IPS-15b (cell line): ENCODE data around the gene CTPS2.
A peak's percentile ranks its signal among the peaks of the same experiment; 100 is the strongest.
"Not testable (repeated sequence)": the region's sequence is repeated elsewhere in the genome, so short reads cannot be mapped to it uniquely, and the experiment has no call there.

ENCODE experiments used
- H3K27me3 ChIP-seq: one replicate; pipeline ENCODE4 v1.6.1; 2013; ENCODE audit warnings: low read length; ENCODE audit not compliant: control insufficient read depth, insufficient read depth
- H3K36me3 ChIP-seq: one replicate; pipeline ENCODE4 v1.6.1; 2013; ENCODE audit warnings: low read length; ENCODE audit not compliant: control insufficient read depth, insufficient read depth
- H3K4me1 ChIP-seq: one replicate; pipeline ENCODE4 v1.6.1; 2013; ENCODE audit warnings: mild to moderate bottlenecking, low read length; ENCODE audit not compliant: control insufficient read depth, insufficient read depth
- H3K4me3 ChIP-seq: one replicate; pipeline ENCODE4 v1.5.1; 2013; ENCODE audit warnings: low read depth, low read length
- H3K9ac ChIP-seq: one replicate; pipeline ENCODE4 v1.6.1; 2013; ENCODE audit warnings: low read depth, mild to moderate bottlenecking, low read length
- H3K9me3 ChIP-seq: one replicate; pipeline ENCODE4 v1.6.1; 2013; ENCODE audit warnings: mild to moderate bottlenecking, low read length; ENCODE audit not compliant: control insufficient read depth, insufficient read depth

CTPS2 gene

DNA sequence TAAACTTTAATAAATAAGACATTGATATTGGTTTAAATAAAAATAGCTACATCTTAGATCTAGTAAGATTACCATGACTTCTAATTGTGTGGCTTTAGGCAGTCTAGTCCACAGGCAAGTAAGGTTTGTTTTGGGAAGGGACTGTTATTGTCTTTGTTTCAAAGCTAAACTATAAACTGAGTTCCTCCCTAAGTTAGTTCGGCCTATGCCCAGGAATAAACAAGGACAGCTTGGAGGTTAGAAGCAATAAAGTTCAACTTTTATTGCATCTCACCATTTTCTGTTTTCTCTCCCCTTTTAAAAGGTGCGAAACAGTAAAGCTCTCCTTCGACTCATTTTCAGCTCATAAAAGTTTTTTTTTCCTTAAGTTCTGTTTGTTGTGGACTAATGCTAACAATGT is 133.0 kb downstream of the CTPS2 start:
- H3K9me3 ChIP-seq, result peaks cover 3% of the 10 kb centered on the region
- H3K36me3 ChIP-seq, result peaks cover 13% of the 10 kb centered on the region
- no peaks in the 10 kb centered on the region for H3K27me3 ChIP-seq
- H3K9ac ChIP-seq, result no peak overlapping the region
- peak overlapping the region; percentile 31 for H3K4me3 ChIP-seq
- peaks cover 4% of the 10 kb centered on the region for H3K4me1 ChIP-seq

DNA sequence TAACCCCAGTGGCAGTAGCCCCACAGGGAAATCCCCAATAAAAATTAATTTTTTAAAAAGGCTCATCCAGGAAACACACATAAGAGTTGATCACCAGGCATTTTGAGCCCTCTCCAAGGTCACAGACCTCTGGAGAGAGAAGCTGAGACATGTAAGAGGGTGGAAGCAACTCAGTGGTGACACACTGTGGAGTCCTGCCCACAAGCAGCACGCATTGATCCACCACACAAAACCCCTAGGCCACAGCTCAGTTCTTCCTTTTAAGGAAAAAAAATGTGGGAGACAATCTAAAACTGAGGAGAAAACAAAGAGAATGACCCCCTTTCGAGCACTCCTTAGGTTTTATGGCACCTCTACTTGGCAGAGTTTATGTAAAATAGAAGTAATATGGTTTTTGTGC is 134.3 kb downstream of the CTPS2 start:
- H3K27me3 ChIP-seq, result no peaks in the 10 kb centered on the region
- peaks cover 4% of the 10 kb centered on the region for H3K4me1 ChIP-seq
- H3K4me3 ChIP-seq, result peak overlapping the region; percentile 51
- peak overlapping the region; percentile 82 for H3K9ac ChIP-seq
- H3K36me3 ChIP-seq, result peaks cover 7% of the 10 kb centered on the region
- peaks cover 3% of the 10 kb centered on the region for H3K9me3 ChIP-seq

DNA sequence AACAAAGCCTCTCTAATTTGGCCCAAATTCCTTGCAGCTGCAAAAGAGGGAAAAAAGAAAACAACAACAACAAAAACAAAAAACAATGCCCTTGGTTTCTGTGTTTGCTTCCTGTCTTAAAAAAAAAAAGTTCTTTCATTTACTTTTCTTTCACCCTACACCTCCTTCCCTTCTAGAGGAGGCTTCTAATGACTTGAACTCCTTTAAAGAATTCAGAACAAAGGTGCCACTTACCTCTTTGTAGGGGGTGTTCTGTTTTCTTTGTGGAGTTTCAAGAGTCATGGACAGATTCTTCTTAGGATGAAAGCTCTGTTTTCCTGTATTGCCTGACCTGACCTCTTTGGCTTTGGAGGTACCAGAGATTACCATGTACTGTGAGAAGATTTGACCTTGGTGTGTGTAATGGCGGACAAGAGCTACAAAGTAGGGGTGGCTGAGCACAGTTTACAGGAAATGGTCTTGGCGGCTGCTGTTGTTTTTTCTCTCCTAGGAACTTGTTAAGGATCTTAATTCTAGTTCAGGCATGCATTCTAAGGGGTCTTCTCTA is 134.9 kb downstream of the CTPS2 start:
- H3K4me3 ChIP-seq, result peak overlapping the region; percentile 51
- H3K4me1 ChIP-seq, result peaks cover 4% of the 10 kb centered on the region
- peak overlapping the region; percentile 82 for H3K9ac ChIP-seq
- peaks cover 3% of the 10 kb centered on the region for H3K9me3 ChIP-seq
- H3K36me3 ChIP-seq, result peaks cover 6% of the 10 kb centered on the region
- H3K27me3 ChIP-seq, result no peaks in the 10 kb centered on the region

DNA sequence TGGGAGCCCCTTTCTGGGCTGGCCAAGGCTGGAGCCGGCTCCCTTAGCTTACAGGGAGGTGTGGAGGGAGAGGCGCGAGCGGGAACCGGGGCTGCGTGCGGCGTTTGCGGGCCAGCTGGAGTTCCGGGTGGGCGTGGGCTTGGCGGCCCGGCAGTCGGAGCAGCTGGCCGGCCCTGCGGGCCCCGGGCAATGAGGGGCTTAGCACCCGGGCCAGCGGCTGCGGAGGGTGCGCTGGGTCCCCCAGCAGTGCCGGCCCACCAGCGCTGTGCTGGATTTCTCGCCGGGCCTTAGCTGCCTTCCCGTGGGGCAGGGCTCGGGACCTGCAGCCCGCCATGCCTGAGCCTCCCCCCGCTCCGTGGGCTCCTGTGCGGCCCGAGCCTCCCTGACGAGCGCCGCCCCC is 137.1 kb downstream of the CTPS2 start:
- not testable (repeated sequence) for H3K4me3 ChIP-seq, H3K4me1 ChIP-seq, H3K9ac ChIP-seq, H3K9me3 ChIP-seq, H3K27me3 ChIP-seq, H3K36me3 ChIP-seq

DNA sequence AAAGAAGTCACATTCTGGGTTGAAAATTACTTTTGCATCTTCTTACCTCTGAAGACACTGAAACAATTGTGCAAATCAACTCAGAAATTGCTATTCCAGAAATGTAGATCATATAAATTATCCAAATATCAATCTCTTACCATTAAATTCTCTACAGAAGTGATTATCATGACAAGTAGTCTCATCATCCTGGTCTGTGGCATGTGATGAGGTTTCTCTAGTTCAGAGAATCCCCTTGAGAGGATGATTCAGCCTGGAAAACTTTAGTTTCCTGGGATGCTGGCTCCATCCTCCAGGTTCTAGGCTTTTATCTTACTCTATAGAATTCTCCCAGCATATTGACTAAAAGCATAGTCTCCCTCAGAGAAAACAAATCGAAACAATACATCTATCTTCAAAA is 138.7 kb downstream of the CTPS2 start:
- H3K36me3 ChIP-seq, result no peaks in the 10 kb centered on the region
- peaks cover 2% of the 10 kb centered on the region for H3K4me1 ChIP-seq
- H3K4me3 ChIP-seq, result no peak overlapping the region
- H3K27me3 ChIP-seq, result no peaks in the 10 kb centered on the region
- no peaks in the 10 kb centered on the region for H3K9me3 ChIP-seq
- H3K9ac ChIP-seq, result no peak overlapping the region

- Histone ChIP-seq H3K36me3 (no peaks in the 10 kb centered on the region), H3K4me1 (no peaks in the 10 kb centered on the region), H3K27me3 (no peaks in the 10 kb centered on the region), H3K9ac (no peak overlapping the region), H3K9me3 (no peaks in the 10 kb centered on the region), H3K4me3 (no peak overlapping the region)
Measured at GRCh38 chrX:16567681-16568080, 144.8 kb downstream of the CTPS2 start.

GRCh38 chrX:16566571-16566970 is 145.9 kb downstream of the CTPS2 start:
- no peaks in the 10 kb centered on the region for H3K27me3 ChIP-seq
- H3K9me3 ChIP-seq, result no peaks in the 10 kb centered on the region
- H3K9ac ChIP-seq, result no peak overlapping the region
- H3K4me1 ChIP-seq, result no peaks in the 10 kb centered on the region
- no peak overlapping the region for H3K4me3 ChIP-seq
- H3K36me3 ChIP-seq, result no peaks in the 10 kb centered on the region

- no peaks in the 10 kb centered on the region for H3K36me3 ChIP-seq
- H3K27me3 ChIP-seq, result no peaks in the 10 kb centered on the region
- H3K4me1 ChIP-seq, result no peaks in the 10 kb centered on the region
- H3K9me3 ChIP-seq, result peaks cover 3% of the 10 kb centered on the region
- H3K4me3 ChIP-seq, result no peak overlapping the region
- no peak overlapping the region for H3K9ac ChIP-seq
Measured at GRCh38 chrX:16560173-16560572, 152.3 kb downstream of the CTPS2 start.

GRCh38 chrX:16559206-16559619 is 153.3 kb downstream of the CTPS2 start:
- H3K4me1 ChIP-seq, result no peaks in the 10 kb centered on the region
- H3K9me3 ChIP-seq, result peaks cover 3% of the 10 kb centered on the region
- H3K9ac ChIP-seq, result no peak overlapping the region
- no peak overlapping the region for H3K4me3 ChIP-seq
- no peaks in the 10 kb centered on the region for H3K36me3 ChIP-seq
- no peaks in the 10 kb centered on the region for H3K27me3 ChIP-seq

- Histone ChIP-seq H3K36me3 (no peaks in the 10 kb centered on the region), H3K4me1 (no peaks in the 10 kb centered on the region), H3K9ac (no peak overlapping the region), H3K27me3 (no peaks in the 10 kb centered on the region), H3K4me3 (no peak overlapping the region), H3K9me3 (peaks cover 3% of the 10 kb centered on the region)
Measured at GRCh38 chrX:16558489-16558888, 154.0 kb downstream of the CTPS2 start.

- H3K36me3 ChIP-seq, result no peaks in the 10 kb centered on the region
- H3K9ac ChIP-seq, result no peak overlapping the region
- peaks cover 3% of the 10 kb centered on the region for H3K9me3 ChIP-seq
- no peaks in the 10 kb centered on the region for H3K27me3 ChIP-seq
- H3K4me3 ChIP-seq, result no peak overlapping the region
- H3K4me1 ChIP-seq, result no peaks in the 10 kb centered on the region
Measured at GRCh38 chrX:16552546-16552945, 159.9 kb downstream of the CTPS2 start.

DNA sequence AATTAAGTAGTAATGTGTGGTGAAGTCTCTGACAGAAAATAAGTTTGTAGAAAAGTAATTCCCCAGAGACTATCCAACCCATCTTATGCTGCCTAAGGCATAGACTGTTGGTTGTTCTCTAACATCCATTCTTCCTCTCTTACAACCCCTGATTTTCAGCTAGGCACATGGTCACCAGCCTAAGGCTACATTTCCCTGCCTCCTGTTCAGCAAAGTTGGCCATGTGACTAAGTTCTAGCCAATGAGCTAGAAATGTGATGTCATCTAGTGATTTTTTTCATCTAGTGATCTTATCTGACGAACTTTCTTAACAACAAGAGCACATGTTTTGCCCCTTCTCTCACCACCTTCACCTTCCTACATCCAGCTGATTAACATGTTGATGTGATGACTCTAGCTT is 164.8 kb downstream of the CTPS2 start:
- Histone ChIP-seq H3K4me3 (no peak overlapping the region), H3K27me3 (no peaks in the 10 kb centered on the region), H3K9ac (no peak overlapping the region), H3K9me3 (no peaks in the 10 kb centered on the region), H3K36me3 (no peaks in the 10 kb centered on the region), H3K4me1 (no peaks in the 10 kb centered on the region)
